ENCODE measurements around the gene LAT.

DNA sequence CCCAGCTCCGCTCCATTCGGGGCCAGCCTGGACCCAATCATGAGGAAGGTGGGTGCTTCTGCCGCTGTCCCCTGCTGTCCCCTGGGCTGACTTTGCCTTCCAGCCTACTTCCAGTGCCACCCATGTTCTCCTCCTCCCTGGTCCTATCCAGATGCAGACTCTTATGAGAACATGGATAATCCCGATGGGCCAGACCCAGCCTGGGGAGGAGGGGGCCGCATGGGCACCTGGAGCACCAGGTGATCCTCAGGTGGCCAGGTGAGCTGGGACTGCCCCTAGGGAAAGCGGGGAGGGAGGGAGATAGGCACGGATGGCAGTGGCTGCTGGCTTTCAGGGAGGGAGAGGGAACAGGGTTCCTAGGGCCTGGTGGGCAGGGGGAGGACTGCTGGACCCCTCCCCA lies 46.1 kb upstream of the LAT start:
- TF ChIP-seq CTCF (IDR thresholded peaks at IDR 0.05) (no peak), POLR2AphosphoS5 (IDR thresholded peaks at IDR 0.05) (no peak), EP300 (IDR thresholded peaks at IDR 0.05) (no peak)
